ENCODE measurements around the gene EXOSC1. TPM values are rescaled to one million over a fixed set of nuclear protein-coding genes. Genes with fewer than 3 reads are reported as not detected.

Gene EXOSC1
- total and polyA plus RNA-seq, 2 donors (not counting 1 experiment from before 2014, with no cell fraction given): 32.2 to 44.5 TPM

GRCh38 chr10:97459111-97459510 is 13.3 kb upstream of the EXOSC1 start:
- Mint-ChIP-seq H3K27me3 (no peaks in the 10 kb centered on the region), H3K4me3 (no peak overlapping the region), H3K4me1 (no peaks in the 10 kb centered on the region), H3K27ac (peak overlapping the region; percentile 26), H3K9me3 (ENCODE audit: insufficient read depth) (no peaks in the 10 kb centered on the region)
- Histone ChIP-seq H3K9me3 (ENCODE audit: control extremely low read depth in 1 of 3, control insufficient read depth in 2 of 3, insufficient read depth in 1 of 3, low read length in 2 of 3) (no peaks in the 10 kb centered on the region), H3K79me2 (ENCODE audit: control insufficient read depth, insufficient read depth, low read length) (no peaks in the 10 kb centered on the region), H3K9ac (ENCODE audit: low read length) (no peak overlapping the region), H3K4me2 (replicated peaks; ENCODE audit: low read depth, low read length, poor library complexity, severe bottlenecking) (no peak overlapping the region), H3K27ac (ENCODE audit: low read length in 2 of 2) (no peak overlapping the region), H3K4me1 (ENCODE audit: control insufficient read depth in 2 of 2, insufficient read depth in 2 of 2, low read length in 2 of 2) (no peaks in the 10 kb centered on the region), H3K27me3 (replicated peaks in 1 of 4; ENCODE audit: control extremely low read depth in 1 of 4, control insufficient read depth in 3 of 4, insufficient read depth in 4 of 4, low read length in 3 of 4) (no peaks in the 10 kb centered on the region), H3K4me3 (ENCODE audit: control extremely low read depth in 1 of 5, extremely low read depth in 1 of 5, insufficient read depth in 1 of 5, low read depth in 2 of 5, low read length in 4 of 5) (no peak overlapping the region), H4K20me1 (ENCODE audit: control insufficient read depth, insufficient read depth, low read length, poor library complexity, severe bottlenecking) (no peaks in the 10 kb centered on the region), H2AFZ (ENCODE audit: insufficient read depth, low read depth, low read length, poor library complexity, severe bottlenecking) (no peak overlapping the region), H3K36me3 (replicated peaks in 1 of 2; ENCODE audit: control extremely low read depth in 1 of 2, control insufficient read depth in 1 of 2, extremely low read depth in 1 of 2, insufficient read depth in 2 of 2, low read length in 1 of 2) (peaks cover 20 to 91% of the 10 kb centered on the region in 2 experiments)
- no peak for ATAC-seq (ENCODE audit: low read depth)
- intact Hi-C loops (cut with micrococcal nuclease): no loop called here
- 95% methylated on average over 7 of the region's 7 CpGs for WGBS (ENCODE audit: insufficient coverage)
- DNase-seq: no peak
- ChIA-PET CTCF (interaction anchor here (1.0 to 1.2 kb wide), 2 partner anchors 21 to 95 kb away, joined by 3 to 7 read pairs; no protein-coding TSS in a partner anchor), POLR2A (no interaction called here)
- no peak for TF ChIP-seq CTCF (IDR thresholded peaks at IDR 0.05)
- no peak for TF ChIP-seq EZH2 (IDR thresholded peaks at IDR 0.05; ENCODE audit: borderline replicate concordance, insufficient read depth, low read depth, low read length, poor library complexity, severe bottlenecking)

GRCh38 chr10:97456686-97457065 is 10.9 kb upstream of the EXOSC1 start:
- H3K36me3 ChIP-seq (replicated peaks in 1 of 2; ENCODE audit: control extremely low read depth in 1 of 2, control insufficient read depth in 1 of 2, extremely low read depth in 1 of 2, insufficient read depth in 2 of 2, low read length in 1 of 2): peaks cover 8 to 92% of the 10 kb centered on the region in 2 experiments
- H3K9ac ChIP-seq (ENCODE audit: low read length): no peak overlapping the region
- 74% methylated on average over 2 of the region's 3 CpGs for WGBS (ENCODE audit: insufficient coverage)
- H3K79me2 ChIP-seq (ENCODE audit: control insufficient read depth, insufficient read depth, low read length): peaks cover 12% of the 10 kb centered on the region
- intact Hi-C loops (cut with micrococcal nuclease): no loop called here
- H3K4me3 Mint-ChIP-seq: no peak overlapping the region
- peak overlapping the region; percentile 46 for H3K27ac Mint-ChIP-seq
- H3K9me3 Mint-ChIP-seq (ENCODE audit: insufficient read depth): no peaks in the 10 kb centered on the region
- no peaks in the 10 kb centered on the region for H3K9me3 ChIP-seq (ENCODE audit: control extremely low read depth in 1 of 3, control insufficient read depth in 2 of 3, insufficient read depth in 1 of 3, low read length in 2 of 3)
- H3K27me3 ChIP-seq (replicated peaks in 1 of 4; ENCODE audit: control extremely low read depth in 1 of 4, control insufficient read depth in 3 of 4, insufficient read depth in 4 of 4, low read length in 3 of 4): no peaks in the 10 kb centered on the region
- no peak for ATAC-seq (ENCODE audit: low read depth)
- no peaks in the 10 kb centered on the region for H3K27me3 Mint-ChIP-seq
- no peak overlapping the region for H3K4me3 ChIP-seq (ENCODE audit: control extremely low read depth in 1 of 5, extremely low read depth in 1 of 5, insufficient read depth in 1 of 5, low read depth in 2 of 5, low read length in 4 of 5)
- no peak overlapping the region for H2AFZ ChIP-seq (ENCODE audit: insufficient read depth, low read depth, low read length, poor library complexity, severe bottlenecking)
- H3K4me1 Mint-ChIP-seq: no peaks in the 10 kb centered on the region
- H3K27ac ChIP-seq (ENCODE audit: low read length in 2 of 2): no peak overlapping the region
- no peak for TF ChIP-seq CTCF (IDR thresholded peaks at IDR 0.05)
- TF ChIP-seq EZH2 (IDR thresholded peaks at IDR 0.05; ENCODE audit: borderline replicate concordance, insufficient read depth, low read depth, low read length, poor library complexity, severe bottlenecking): no peak
- no peaks in the 10 kb centered on the region for H3K4me1 ChIP-seq (ENCODE audit: control insufficient read depth in 2 of 2, insufficient read depth in 2 of 2, low read length in 2 of 2)
- POLR2A ChIA-PET: no interaction called here
- peaks cover 12% of the 10 kb centered on the region for H4K20me1 ChIP-seq (ENCODE audit: control insufficient read depth, insufficient read depth, low read length, poor library complexity, severe bottlenecking)
- H3K4me2 ChIP-seq (replicated peaks; ENCODE audit: low read depth, low read length, poor library complexity, severe bottlenecking): no peak overlapping the region
- DNase-seq: no peak
- CTCF ChIA-PET: no interaction called here
